Measurements from ENCODE around the gene SAMD4A.

The SAMD4A gene

GRCh38 chr14:54804538-54805041 lies 237.7 kb downstream of the SAMD4A start:
- no peaks in the 10 kb centered on the region for H3K4me1 ChIP-seq (ENCODE audit: control insufficient read depth, insufficient read depth, low read length)
- H3K36me3 ChIP-seq (ENCODE audit: control insufficient read depth, insufficient read depth, low read length) = no peaks in the 10 kb centered on the region
- no peaks in the 10 kb centered on the region for H3K9me3 ChIP-seq (ENCODE audit: control insufficient read depth, low read length)
- H3K9ac ChIP-seq (ENCODE audit: low read length) = no peak overlapping the region
- no peaks in the 10 kb centered on the region for H3K27me3 ChIP-seq (ENCODE audit: control insufficient read depth, insufficient read depth, low read length)
- H3K4me3 ChIP-seq (ENCODE audit: low read length) = no peak overlapping the region

DNA sequence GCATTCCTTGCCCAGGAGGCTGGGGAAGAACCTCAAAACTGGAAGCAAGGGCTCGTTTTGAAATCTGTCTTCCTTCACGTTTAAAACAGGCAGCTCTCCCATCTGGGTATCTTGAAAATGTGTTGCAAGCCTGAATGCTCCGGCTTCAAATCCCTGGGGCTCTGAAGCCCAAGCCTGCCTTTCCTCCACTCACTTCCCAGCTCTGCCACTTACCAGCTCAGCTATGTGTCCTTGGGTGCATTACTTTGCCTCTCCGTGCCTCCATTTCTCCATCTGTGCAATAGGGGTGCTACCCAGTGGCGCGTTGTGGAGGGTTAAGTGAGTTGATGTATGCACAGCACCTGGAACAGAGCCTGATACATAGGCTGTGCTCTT lies 238.1 kb downstream of the SAMD4A start:
- H3K27me3 ChIP-seq (ENCODE audit: control insufficient read depth, insufficient read depth, low read length) = no peaks in the 10 kb centered on the region
- no peaks in the 10 kb centered on the region for H3K9me3 ChIP-seq (ENCODE audit: control insufficient read depth, low read length)
- no peak overlapping the region for H3K9ac ChIP-seq (ENCODE audit: low read length)
- H3K36me3 ChIP-seq (ENCODE audit: control insufficient read depth, insufficient read depth, low read length) = no peaks in the 10 kb centered on the region
- no peak overlapping the region for H3K4me3 ChIP-seq (ENCODE audit: low read length)
- no peaks in the 10 kb centered on the region for H3K4me1 ChIP-seq (ENCODE audit: control insufficient read depth, insufficient read depth, low read length)

DNA sequence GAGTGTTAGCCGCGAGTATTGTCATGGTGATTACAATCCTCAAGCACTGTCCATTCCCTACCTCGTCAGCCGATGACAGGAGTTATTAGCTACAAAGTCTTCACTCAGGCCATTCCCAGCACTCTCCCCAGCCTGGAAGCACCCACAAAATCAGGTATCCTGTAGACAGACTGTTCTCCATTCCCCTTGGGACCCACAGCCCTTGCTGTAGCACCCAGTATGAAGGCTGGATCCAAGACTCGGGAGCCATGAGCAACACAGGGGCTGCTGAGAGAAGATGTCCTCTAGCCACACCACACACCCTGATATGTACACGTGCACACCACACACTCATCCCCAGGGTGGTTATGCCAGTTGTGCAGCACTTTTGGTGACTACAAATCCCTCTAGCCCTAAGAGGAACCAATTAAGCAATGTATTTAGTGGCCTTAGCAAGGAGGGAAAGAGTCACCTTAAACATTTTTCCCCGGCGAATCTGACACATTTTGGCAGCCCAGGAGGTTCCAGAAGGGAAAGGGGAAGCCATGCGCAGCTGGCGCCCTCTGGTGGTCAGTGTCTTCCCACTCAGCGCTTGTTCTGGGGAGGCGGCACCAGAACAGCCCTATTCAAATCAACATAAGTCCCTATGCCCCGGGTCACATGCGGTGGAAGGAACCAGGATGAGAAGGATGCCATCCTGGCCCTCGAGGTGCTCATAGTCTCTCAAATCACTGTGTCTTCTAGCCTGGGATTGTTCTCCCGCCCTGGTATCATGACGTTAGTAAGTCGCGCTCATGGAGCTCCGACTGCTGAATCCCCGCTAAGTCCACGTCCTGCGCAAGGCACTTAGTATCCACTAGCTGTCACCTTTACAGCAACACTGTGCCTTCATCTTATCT lies 238.8 kb downstream of the SAMD4A start:
- Histone ChIP-seq H3K36me3 (ENCODE audit: control insufficient read depth, insufficient read depth, low read length) (no peaks in the 10 kb centered on the region), H3K4me1 (ENCODE audit: control insufficient read depth, insufficient read depth, low read length) (no peaks in the 10 kb centered on the region), H3K4me3 (ENCODE audit: low read length) (no peak overlapping the region), H3K9me3 (ENCODE audit: control insufficient read depth, low read length) (no peaks in the 10 kb centered on the region), H3K27me3 (ENCODE audit: control insufficient read depth, insufficient read depth, low read length) (no peaks in the 10 kb centered on the region), H3K9ac (ENCODE audit: low read length) (no peak overlapping the region)

GRCh38 chr14:54806616-54807015 lies 239.7 kb downstream of the SAMD4A start:
- no peaks in the 10 kb centered on the region for H3K4me1 ChIP-seq (ENCODE audit: control insufficient read depth, insufficient read depth, low read length)
- no peak overlapping the region for H3K9ac ChIP-seq (ENCODE audit: low read length)
- no peak overlapping the region for H3K4me3 ChIP-seq (ENCODE audit: low read length)
- H3K9me3 ChIP-seq (ENCODE audit: control insufficient read depth, low read length) = no peaks in the 10 kb centered on the region
- no peaks in the 10 kb centered on the region for H3K27me3 ChIP-seq (ENCODE audit: control insufficient read depth, insufficient read depth, low read length)
- H3K36me3 ChIP-seq (ENCODE audit: control insufficient read depth, insufficient read depth, low read length) = no peaks in the 10 kb centered on the region

GRCh38 chr14:54807428-54807827 lies 240.5 kb downstream of the SAMD4A start:
- Histone ChIP-seq H3K4me3 (ENCODE audit: low read length) (no peak overlapping the region), H3K27me3 (ENCODE audit: control insufficient read depth, insufficient read depth, low read length) (no peaks in the 10 kb centered on the region), H3K4me1 (ENCODE audit: control insufficient read depth, insufficient read depth, low read length) (no peaks in the 10 kb centered on the region), H3K9me3 (ENCODE audit: control insufficient read depth, low read length) (no peaks in the 10 kb centered on the region), H3K9ac (ENCODE audit: low read length) (no peak overlapping the region), H3K36me3 (ENCODE audit: control insufficient read depth, insufficient read depth, low read length) (no peaks in the 10 kb centered on the region)

- H3K4me3 ChIP-seq (ENCODE audit: low read length) = no peak overlapping the region
- no peaks in the 10 kb centered on the region for H3K4me1 ChIP-seq (ENCODE audit: control insufficient read depth, insufficient read depth, low read length)
- H3K36me3 ChIP-seq (ENCODE audit: control insufficient read depth, insufficient read depth, low read length) = no peaks in the 10 kb centered on the region
- no peak overlapping the region for H3K9ac ChIP-seq (ENCODE audit: low read length)
- no peaks in the 10 kb centered on the region for H3K9me3 ChIP-seq (ENCODE audit: control insufficient read depth, low read length)
- H3K27me3 ChIP-seq (ENCODE audit: control insufficient read depth, insufficient read depth, low read length) = no peaks in the 10 kb centered on the region
These were observed 241.0 kb downstream of the SAMD4A start for GRCh38 chr14:54807881-54808280.

DNA sequence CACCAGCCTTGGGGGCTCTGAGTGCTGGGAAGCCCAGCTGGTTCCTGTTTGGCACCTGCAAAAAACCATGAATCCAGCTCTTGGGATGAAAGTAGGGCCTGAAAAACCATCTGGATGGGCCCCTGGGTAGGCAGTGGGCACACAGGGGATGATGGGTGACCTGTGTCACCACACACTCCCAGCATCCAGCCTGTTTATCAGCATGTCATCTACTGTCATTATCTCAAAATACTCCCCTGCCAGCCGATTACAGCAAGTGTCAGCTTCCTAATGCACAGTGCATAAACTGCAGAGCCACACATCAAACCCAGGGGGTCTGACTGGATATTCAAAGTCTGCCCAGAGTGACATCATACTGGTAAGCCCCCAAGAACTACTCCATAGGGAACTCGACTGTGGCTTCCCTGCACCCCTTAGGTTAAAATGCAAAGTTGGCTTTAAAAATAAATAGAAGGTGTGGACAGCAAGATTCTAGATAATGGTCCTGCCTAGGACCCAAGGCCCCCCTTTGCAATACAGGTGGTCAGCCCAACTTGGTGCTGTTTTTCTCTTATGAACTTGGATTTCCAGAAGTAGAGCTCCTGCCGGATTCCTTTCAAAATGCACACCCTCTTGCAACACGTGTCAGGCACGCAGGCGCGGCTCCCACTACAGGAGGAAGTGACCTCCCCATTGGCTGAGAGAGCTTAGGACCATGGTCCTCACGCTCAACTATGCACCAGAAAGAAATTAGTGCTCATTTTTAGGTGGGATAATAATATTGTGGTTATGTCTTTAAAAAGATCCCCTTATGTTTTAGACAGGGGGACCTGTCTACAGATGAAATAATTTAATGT lies 241.6 kb downstream of the SAMD4A start:
- Histone ChIP-seq H3K4me3 (ENCODE audit: low read length) (no peak overlapping the region), H3K27me3 (ENCODE audit: control insufficient read depth, insufficient read depth, low read length) (no peaks in the 10 kb centered on the region), H3K4me1 (ENCODE audit: control insufficient read depth, insufficient read depth, low read length) (no peaks in the 10 kb centered on the region), H3K36me3 (ENCODE audit: control insufficient read depth, insufficient read depth, low read length) (no peaks in the 10 kb centered on the region), H3K9me3 (ENCODE audit: control insufficient read depth, low read length) (no peaks in the 10 kb centered on the region), H3K9ac (ENCODE audit: low read length) (no peak overlapping the region)

- Histone ChIP-seq H3K27me3 (ENCODE audit: control insufficient read depth, insufficient read depth, low read length) (no peaks in the 10 kb centered on the region), H3K4me3 (ENCODE audit: low read length) (no peak overlapping the region), H3K36me3 (ENCODE audit: control insufficient read depth, insufficient read depth, low read length) (no peaks in the 10 kb centered on the region), H3K4me1 (ENCODE audit: control insufficient read depth, insufficient read depth, low read length) (no peaks in the 10 kb centered on the region), H3K9me3 (ENCODE audit: control insufficient read depth, low read length) (no peaks in the 10 kb centered on the region), H3K9ac (ENCODE audit: low read length) (no peak overlapping the region)
These were observed 242.8 kb downstream of the SAMD4A start for GRCh38 chr14:54809767-54810166.

- H3K9ac ChIP-seq (ENCODE audit: low read length) = no peak overlapping the region
These were observed 245.7 kb downstream of the SAMD4A start for GRCh38 chr14:54812617-54813016.

GRCh38 chr14:54813081-54813480 lies 246.2 kb downstream of the SAMD4A start:
- Histone ChIP-seq H3K9ac (ENCODE audit: low read length) (no peak overlapping the region), H3K4me1 (ENCODE audit: control insufficient read depth, insufficient read depth, low read length) (no peaks in the 10 kb centered on the region), H3K36me3 (ENCODE audit: control insufficient read depth, insufficient read depth, low read length) (no peaks in the 10 kb centered on the region), H3K27me3 (ENCODE audit: control insufficient read depth, insufficient read depth, low read length) (no peaks in the 10 kb centered on the region), H3K9me3 (ENCODE audit: control insufficient read depth, low read length) (no peaks in the 10 kb centered on the region), H3K4me3 (ENCODE audit: low read length) (no peak overlapping the region)

More at GRCh38 chr14:54812617-54813016, 245.7 kb downstream of the SAMD4A start:
- no peaks in the 10 kb centered on the region for H3K9me3 ChIP-seq (ENCODE audit: control insufficient read depth, low read length)
- H3K36me3 ChIP-seq (ENCODE audit: control insufficient read depth, insufficient read depth, low read length) = no peaks in the 10 kb centered on the region
- no peaks in the 10 kb centered on the region for H3K4me1 ChIP-seq (ENCODE audit: control insufficient read depth, insufficient read depth, low read length)
- H3K4me3 ChIP-seq (ENCODE audit: low read length) = no peak overlapping the region
- H3K27me3 ChIP-seq (ENCODE audit: control insufficient read depth, insufficient read depth, low read length) = no peaks in the 10 kb centered on the region

- H3K4me3 ChIP-seq (ENCODE audit: low read length) = no peak overlapping the region
- no peaks in the 10 kb centered on the region for H3K9me3 ChIP-seq (ENCODE audit: control insufficient read depth, low read length)
- no peaks in the 10 kb centered on the region for H3K4me1 ChIP-seq (ENCODE audit: control insufficient read depth, insufficient read depth, low read length)
- no peak overlapping the region for H3K9ac ChIP-seq (ENCODE audit: low read length)
- H3K36me3 ChIP-seq (ENCODE audit: control insufficient read depth, insufficient read depth, low read length) = no peaks in the 10 kb centered on the region
- H3K27me3 ChIP-seq (ENCODE audit: control insufficient read depth, insufficient read depth, low read length) = no peaks in the 10 kb centered on the region
These were observed 247.1 kb downstream of the SAMD4A start for GRCh38 chr14:54814076-54814475.

DNA sequence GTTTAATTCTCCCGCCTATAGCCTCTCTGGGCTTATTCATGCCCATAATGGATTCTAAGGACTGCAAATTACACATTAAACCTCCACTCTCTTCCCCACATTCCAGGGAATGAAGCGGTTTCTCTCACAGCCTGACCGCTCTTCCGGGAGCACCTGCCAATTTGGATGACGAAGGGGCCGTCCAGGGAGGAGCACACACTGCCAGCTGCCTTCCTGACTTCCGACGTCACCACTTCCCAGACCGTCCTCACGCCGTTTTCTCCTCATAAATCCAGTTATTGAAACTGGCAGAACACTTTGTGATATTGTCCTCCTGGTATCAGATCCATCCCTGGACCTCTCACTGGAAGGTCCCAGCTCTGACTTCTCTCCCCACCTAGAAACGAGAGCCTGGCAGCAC lies 248.1 kb downstream of the SAMD4A start:
- Histone ChIP-seq H3K9ac (ENCODE audit: low read length) (no peak overlapping the region), H3K36me3 (ENCODE audit: control insufficient read depth, insufficient read depth, low read length) (no peaks in the 10 kb centered on the region), H3K4me1 (ENCODE audit: control insufficient read depth, insufficient read depth, low read length) (no peaks in the 10 kb centered on the region), H3K9me3 (ENCODE audit: control insufficient read depth, low read length) (no peaks in the 10 kb centered on the region), H3K4me3 (ENCODE audit: low read length) (no peak overlapping the region), H3K27me3 (ENCODE audit: control insufficient read depth, insufficient read depth, low read length) (no peaks in the 10 kb centered on the region)
